Endothelial cell of umbilical vein (primary cell): ENCODE data around the gene TOMM6. TPM values are rescaled to one million over a fixed set of nuclear protein-coding genes. Genes with fewer than 3 reads are reported as not detected.

ENCODE experiments used
- BruUV-seq: library from RNA; stranded (reverse); fragments of 400-500 nt; replicated peaks from 2 replicates; lab custom pipeline; 2021; lab: Mats Ljungman, UMichigan
- CTCF ChIA-PET: fragments of 300-600, 350-600 bp; sonication (Branson Sonifier 250); formaldehyde crosslinking; loops from one replicate; lab custom pipeline; 2021; ENCODE audit warnings: antibody characterized with exemption, inconsistent platforms; lab: Charles Lee
- POLR2A ChIA-PET: fragments of 300-600, 350-600 bp; sonication (Branson Sonifier 250); formaldehyde crosslinking; loops from one replicate; lab custom pipeline; 2021; ENCODE audit warnings: antibody characterized with exemption, inconsistent platforms; lab: Charles Lee
- DNase-seq: peaks from one replicate; pipeline ENCODE4 v3.0.0-alpha.2; 2011; ENCODE audit warnings: low read depth, low spot score
- FAIRE-seq: peaks from 2 replicates; lab custom pipeline; 2011; peaks lifted over from hg19 to GRCh38; lab: Jason Lieb, UNC
- H2AFZ ChIP-seq: 2 replicates; pipeline ENCODE4 v1.6.0; 2012; ENCODE audit warnings: low read depth, low read length, control low read depth, inconsistent platforms
- H3K27ac ChIP-seq: 2 replicates; pipeline ENCODE4 v1.5.1; 2011; ENCODE audit warnings: low read depth, mild to moderate bottlenecking, control low read depth, low read length, moderate library complexity; ENCODE audit not compliant: insufficient read depth
- H3K27me3 ChIP-seq, 2 experiments: 2 replicates each; pipeline versions ENCODE4 v1.6.0 to v1.6.1; 2011; ENCODE audit warnings: low read length in 2 of 2, mixed read lengths in 1 of 2; ENCODE audit not compliant: control insufficient read depth in 2 of 2, insufficient read depth in 2 of 2
- H3K36me3 ChIP-seq, 2 experiments: 2 replicates in 1 of 2; 3 replicates in 1 of 2; pipeline ENCODE4 v1.5.1; 2011; ENCODE audit warnings: low read length in 2 of 2, mild to moderate bottlenecking in 1 of 2, moderate library complexity in 1 of 2; ENCODE audit not compliant: control insufficient read depth in 2 of 2, insufficient read depth in 2 of 2; ENCODE audit errors: extremely low read depth in 1 of 2
- H3K4me1 ChIP-seq: 3 replicates; pipeline ENCODE4 v1.5.1; 2011; ENCODE audit warnings: mild to moderate bottlenecking, low read length; ENCODE audit not compliant: control insufficient read depth, insufficient read depth; ENCODE audit errors: extremely low read depth
- H3K4me2 ChIP-seq: 2 replicates; pipeline ENCODE4 v1.6.1; 2011; ENCODE audit warnings: low read length, control low read depth, mixed read lengths; ENCODE audit not compliant: insufficient read depth
- H3K4me3 ChIP-seq, 3 experiments: fragments of 200-600 bp in 1 of 3; sonication (generic), shearing (Covaris generic) in 1 of 3; replicated peaks in 1 of 3; 2 replicates each; pipeline ENCODE4 v1.5.1; 2011 to 2016; ENCODE audit warnings: control low read depth in 3 of 3, low read length in 3 of 3, mild to moderate bottlenecking in 2 of 3, inconsistent platforms in 1 of 3, low read depth in 1 of 3, moderate library complexity in 1 of 3; ENCODE audit not compliant: insufficient read depth in 1 of 3
- H3K79me2 ChIP-seq: 2 replicates; pipeline ENCODE4 v1.6.0; 2012; ENCODE audit warnings: low read length, inconsistent platforms; ENCODE audit not compliant: control insufficient read depth, insufficient read depth
- H3K9ac ChIP-seq: replicated peaks from 2 replicates; pipeline ENCODE3; 2011; ENCODE audit warnings: low read length, control low read depth; ENCODE audit not compliant: insufficient read depth; ENCODE audit errors: extremely low read depth
- H3K9me1 ChIP-seq: replicated peaks from 3 replicates; pipeline ENCODE4 v1.6.0; 2011; ENCODE audit warnings: mild to moderate bottlenecking, low read length; ENCODE audit not compliant: control insufficient read depth, insufficient read depth; ENCODE audit errors: extremely low read depth
- H3K9me3 ChIP-seq: replicated peaks from 2 replicates; pipeline ENCODE4 v1.5.1; 2012; ENCODE audit warnings: low read length, inconsistent platforms; ENCODE audit not compliant: control insufficient read depth, insufficient read depth
- H4K20me1 ChIP-seq: replicated peaks from 2 replicates; pipeline ENCODE3; 2011; ENCODE audit warnings: mild to moderate bottlenecking, low read length; ENCODE audit not compliant: control insufficient read depth, insufficient read depth; ENCODE audit errors: extremely low read depth
- CTCF ChIP-seq, 2 donors: IDR thresholded peaks; 1 replicate in 1 of 2; 2 replicates in 1 of 2; pipeline ENCODE4 v1.5.1; 2011; ENCODE audit warnings: low read length in 2 of 2, mild to moderate bottlenecking in 2 of 2, moderate library complexity in 2 of 2, control low read depth in 1 of 2, inconsistent platforms in 1 of 2, low read depth in 1 of 2; ENCODE audit not compliant: insufficient read depth in 1 of 2; ENCODE audit errors: extremely low read depth in 1 of 2
- EZH2 ChIP-seq: IDR thresholded peaks from 2 replicates; pipeline ENCODE4 v1.6.1; 2012; ENCODE audit warnings: borderline replicate concordance, low read depth, mild to moderate bottlenecking, moderate library complexity, low read length, inconsistent platforms; ENCODE audit not compliant: severe bottlenecking
- FOS ChIP-seq: IDR thresholded peaks from 2 replicates; pipeline ENCODE4 v1.6.1; 2011; ENCODE audit warnings: mild to moderate bottlenecking, low read length, moderate library complexity, borderline replicate concordance; ENCODE audit not compliant: insufficient read depth
- GATA2 ChIP-seq: IDR thresholded peaks from 2 replicates; pipeline ENCODE4 v1.7.0; 2011; ENCODE audit warnings: low read depth, mild to moderate bottlenecking, moderate library complexity, mixed read lengths, low read length; ENCODE audit not compliant: insufficient read length, insufficient read depth
- JUN ChIP-seq: IDR thresholded peaks from 2 replicates; pipeline ENCODE4 v1.6.1; 2011; ENCODE audit warnings: borderline replicate concordance, low read depth; ENCODE audit not compliant: insufficient read length, insufficient read depth
- MAX ChIP-seq: IDR thresholded peaks from 2 replicates; pipeline ENCODE4 v1.6.1; 2011; ENCODE audit not compliant: insufficient read depth, insufficient read length
- MYC ChIP-seq: IDR thresholded peaks from one replicate; pipeline ENCODE4 v1.6.1; 2011; ENCODE audit warnings: mild to moderate bottlenecking, low read depth, low read length
- POLR2A ChIP-seq: IDR thresholded peaks from 2 replicates; pipeline ENCODE4 v1.6.1; 2012; ENCODE audit warnings: low read depth, mild to moderate bottlenecking, control low read depth, low read length
- POLR2AphosphoS5 ChIP-seq: IDR thresholded peaks from 2 replicates; pipeline ENCODE4 v1.6.1; 2012; ENCODE audit warnings: low read depth, mild to moderate bottlenecking, control low read depth, low read length, moderate library complexity; ENCODE audit not compliant: insufficient read depth
- dilution Hi-C: fragments of 300-500 bp; cut with MboI; formaldehyde crosslinking; loops from one replicate; pipeline ENCODE4 v1.15.0; 2019; ENCODE audit warnings: low sequenced_read_pairs; ENCODE audit not compliant: extremely low pct_ligation_motif_present
- intact Hi-C: fragments of 100-400 bp; cut with micrococcal nuclease; formaldehyde crosslinking; loops from one replicate; pipeline ENCODE4 v1.10.0; 2022
- polyA plus RNA-seq, 4 experiments: library from polyadenylated mRNA; depleted of rRNA in 3 of 4; stranded (reverse) in 3 of 4; unstranded in 1 of 4; fragments of >200 nt; gene quantifications; 2 replicates each; pipeline versions ENCODE4 v1.2.1 to v1.2.3, GENCODE V29; 2011 to 2012; ENCODE audit warnings: missing spikeins in 1 of 4
- total RNA-seq: library from RNA; stranded (reverse); gene quantifications from 2 replicates; pipeline ENCODE4 v1.2.3, GENCODE V29; 2021

TOMM6 gene
- total and polyA plus RNA-seq, 2 donors (not counting 3 experiments of a cell fraction or from before 2014, with no cell fraction given), result 233 to 527 TPM

GRCh38 chr6:41822021-41822420 lies 34.5 kb downstream of the TOMM6 start:
- POLR2A ChIA-PET, result no interaction called here
- H3K9me3 ChIP-seq, result no peaks in the 10 kb centered on the region
- no TSS peak for BruUV-seq
- CTCF ChIA-PET, result no interaction called here
- no peak overlapping the region for H3K9ac ChIP-seq
- DNase-seq, result no peak
- H3K27ac ChIP-seq, result no peak overlapping the region
- TF ChIP-seq MYC (no peak), FOS (no peak), MAX (no peak), GATA2 (no peak), POLR2A (no peak), POLR2AphosphoS5 (no peak), JUN (no peak), EZH2 (no peak)
- no peak overlapping the region for H3K4me2 ChIP-seq
- intact Hi-C loops (no loop called here), dilution Hi-C loops (no loop called here)
- no peaks in the 10 kb centered on the region for H3K27me3 ChIP-seq
- H2AFZ ChIP-seq, result no peak overlapping the region
- no peaks in the 10 kb centered on the region for H4K20me1 ChIP-seq
- H3K4me3 ChIP-seq, result no peak overlapping the region
- no peaks in the 10 kb centered on the region for H3K79me2 ChIP-seq
- no peaks in the 10 kb centered on the region for H3K9me1 ChIP-seq
- H3K36me3 ChIP-seq, result no peaks in the 10 kb centered on the region
- no peak for FAIRE-seq
- peaks cover 18% of the 10 kb centered on the region for H3K4me1 ChIP-seq

GRCh38 chr6:41823178-41823577 lies 35.7 kb downstream of the TOMM6 start:
- H3K4me3 ChIP-seq, result no peak overlapping the region
- no peak overlapping the region for H2AFZ ChIP-seq
- no peaks in the 10 kb centered on the region for H3K9me3 ChIP-seq
- no peak for TF ChIP-seq CTCF (IDR thresholded peaks at IDR 0.05; ENCODE audit: extremely low read depth in 1 of 2, insufficient read depth in 1 of 2, low read depth in 1 of 2, low read length in 2 of 2)
- TF ChIP-seq GATA2, result no peak
- no peak for TF ChIP-seq MYC
- no peak for TF ChIP-seq POLR2AphosphoS5
- TF ChIP-seq JUN, result no peak
- no peak for TF ChIP-seq EZH2
- TF ChIP-seq FOS, result no peak
- TF ChIP-seq MAX, result no peak
- TF ChIP-seq POLR2A, result no peak
- H3K27me3 ChIP-seq, result no peaks in the 10 kb centered on the region
- H3K36me3 ChIP-seq, result no peaks in the 10 kb centered on the region
- H3K9ac ChIP-seq, result no peak overlapping the region
- intact Hi-C loops (no loop called here), dilution Hi-C loops (no loop called here)
- ChIA-PET CTCF (interaction anchor here (1.1 to 2.5 kb wide), 3 partner anchors 9 to 221 kb away, joined by 4 to 7 read pairs (median 5); no protein-coding TSS in a partner anchor), POLR2A (no interaction called here)
- no peaks in the 10 kb centered on the region for H3K9me1 ChIP-seq
- DNase-seq (no peak), FAIRE-seq (no peak)
- no peak overlapping the region for H3K4me2 ChIP-seq
- H3K4me1 ChIP-seq, result peaks cover 18% of the 10 kb centered on the region
- H3K27ac ChIP-seq, result no peak overlapping the region
- no peaks in the 10 kb centered on the region for H4K20me1 ChIP-seq
- no TSS peak for BruUV-seq
- no peaks in the 10 kb centered on the region for H3K79me2 ChIP-seq
